ENCODE measurements around the gene DLL4.

DLL4 gene

GRCh38 chr15:40928821-40929659, at the start of gene DLL4:
TSS of gene DLL4 (plus strand) at chr15:40929340. CDS start at chr15:40929669, 329 bp downstream.
- DNase-seq = peak; percentile 86

GRCh38 chr15:40879609-40880008, 49.5 kb upstream of the DLL4 start:
- no peak for DNase-seq

- DNase-seq = no peak
These were observed 47.8 kb upstream of the DLL4 start for GRCh38 chr15:40881351-40881750.

GRCh38 chr15:40886586-40886985, 42.6 kb upstream of the DLL4 start:
- no peak for DNase-seq

DNA sequence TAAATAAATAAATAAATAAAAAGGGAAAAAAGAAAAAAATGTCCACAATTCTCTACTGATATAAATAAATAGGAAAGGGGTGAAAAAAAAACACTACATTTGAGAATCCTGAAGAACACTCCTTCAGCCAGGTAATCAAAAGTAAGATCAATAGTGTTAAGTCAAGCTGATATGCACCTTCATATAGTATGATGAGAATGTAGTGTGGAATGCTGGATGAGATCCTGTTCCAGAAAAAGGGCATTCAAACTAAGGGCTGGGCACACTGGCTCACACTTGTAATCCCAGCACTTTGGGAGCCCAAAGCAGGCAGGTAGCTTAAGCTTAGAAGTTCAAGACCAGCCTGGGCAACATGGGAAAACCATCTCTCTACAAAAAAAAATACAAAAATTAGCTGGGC, 40.0 kb upstream of the DLL4 start:
- DNase-seq = no peak

GRCh38 chr15:40891138-40891537, 38.0 kb upstream of the DLL4 start:
- no peak for DNase-seq

DNA sequence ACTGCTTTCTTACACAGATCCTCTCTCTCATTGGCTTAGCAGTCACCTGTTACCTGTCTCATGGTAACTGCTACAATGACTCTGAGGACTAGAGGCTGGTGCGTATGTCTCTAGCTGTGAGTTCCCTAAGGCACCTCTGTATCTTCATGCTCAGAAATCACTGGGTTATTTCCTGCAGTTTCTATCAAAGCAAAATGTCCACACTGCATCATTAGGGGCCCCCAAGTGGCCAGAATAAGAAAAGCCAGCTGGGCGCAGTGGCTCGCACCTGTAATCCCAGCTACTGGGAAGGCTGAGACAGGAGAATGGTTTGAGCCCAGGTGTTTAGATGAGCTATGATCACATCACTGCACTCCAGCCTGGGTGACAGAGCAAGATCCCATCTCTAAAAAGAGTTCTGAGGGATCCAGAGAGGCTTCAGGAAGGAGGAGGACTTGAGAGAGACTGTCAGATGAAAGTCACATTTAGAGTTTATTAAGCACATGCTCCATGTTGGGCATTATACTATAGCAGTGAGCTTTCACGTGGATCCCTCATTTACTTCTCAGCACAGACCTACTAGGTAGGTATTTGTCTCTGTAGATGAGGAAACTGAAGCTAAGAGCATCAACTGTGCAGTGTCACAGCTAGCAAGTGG, 37.2 kb upstream of the DLL4 start:
- no peak for DNase-seq

DNA sequence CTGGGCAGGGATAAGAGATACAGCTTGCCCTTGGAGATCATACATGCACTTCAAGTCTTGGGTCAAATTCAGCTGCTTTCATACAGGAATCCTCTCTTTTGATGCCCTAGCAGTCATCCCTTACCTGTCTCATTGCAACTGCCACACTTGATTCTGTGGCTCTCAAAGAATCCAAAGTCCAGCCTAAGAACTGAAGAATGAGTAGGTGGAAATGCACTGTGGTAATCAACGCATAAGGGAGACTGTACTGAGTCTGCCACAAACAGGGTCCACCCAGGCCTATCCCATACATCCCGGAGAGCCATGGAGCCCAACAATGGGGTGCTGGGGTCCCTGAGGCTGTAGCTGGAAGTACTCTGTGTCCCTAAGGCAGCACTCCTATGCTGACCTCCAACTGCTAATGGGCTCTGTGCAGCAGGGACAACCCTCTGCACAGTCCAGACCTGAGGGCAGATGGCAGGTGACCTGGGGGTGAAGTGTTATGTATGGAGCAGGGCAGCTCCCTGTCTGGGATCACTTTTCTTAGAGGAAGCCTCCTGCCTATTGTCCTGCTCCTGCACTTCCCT, 36.6 kb upstream of the DLL4 start:
- DNase-seq = no peak

DNA sequence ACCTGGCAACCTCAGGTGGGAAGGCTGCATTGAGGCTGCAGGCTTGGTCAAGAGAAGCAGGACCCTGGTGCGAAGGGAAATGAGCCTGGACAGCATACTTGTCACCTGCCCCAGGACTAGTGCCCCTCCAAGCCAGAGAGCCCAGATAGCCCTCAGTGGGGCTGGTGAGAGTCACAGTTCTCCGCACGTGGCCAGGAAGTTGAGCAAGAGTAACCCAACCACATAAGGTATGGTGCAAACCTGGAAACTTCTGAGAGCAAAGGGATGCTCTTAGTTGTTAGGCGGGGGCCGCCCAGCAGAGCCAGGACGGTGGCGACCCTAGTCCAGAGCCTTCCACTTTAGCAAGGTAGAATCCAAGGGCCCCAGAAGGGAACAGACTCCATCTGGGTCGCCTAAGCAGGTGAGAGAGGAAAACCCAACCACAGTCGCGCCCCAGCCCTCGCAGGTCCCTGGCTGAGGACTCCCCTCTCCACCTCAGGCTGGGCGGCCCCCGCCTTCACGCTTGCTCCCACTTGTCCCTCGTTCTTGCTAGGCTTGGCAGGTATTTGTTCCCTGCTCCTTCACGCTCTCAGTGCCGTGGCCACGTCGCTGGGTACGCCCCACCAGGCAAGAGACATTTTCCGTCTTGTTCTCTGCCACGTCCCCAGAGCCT, 36.0 kb upstream of the DLL4 start:
- DNase-seq = no peak

- peak; percentile 98 for DNase-seq
These were observed 35.1 kb upstream of the DLL4 start, which contains the start of gene VPS18 for GRCh38 chr15:40893733-40894680. TSS of gene VPS18 (plus strand) at chr15:40894450. CDS start at chr15:40894769, 319 bp downstream.

DNA sequence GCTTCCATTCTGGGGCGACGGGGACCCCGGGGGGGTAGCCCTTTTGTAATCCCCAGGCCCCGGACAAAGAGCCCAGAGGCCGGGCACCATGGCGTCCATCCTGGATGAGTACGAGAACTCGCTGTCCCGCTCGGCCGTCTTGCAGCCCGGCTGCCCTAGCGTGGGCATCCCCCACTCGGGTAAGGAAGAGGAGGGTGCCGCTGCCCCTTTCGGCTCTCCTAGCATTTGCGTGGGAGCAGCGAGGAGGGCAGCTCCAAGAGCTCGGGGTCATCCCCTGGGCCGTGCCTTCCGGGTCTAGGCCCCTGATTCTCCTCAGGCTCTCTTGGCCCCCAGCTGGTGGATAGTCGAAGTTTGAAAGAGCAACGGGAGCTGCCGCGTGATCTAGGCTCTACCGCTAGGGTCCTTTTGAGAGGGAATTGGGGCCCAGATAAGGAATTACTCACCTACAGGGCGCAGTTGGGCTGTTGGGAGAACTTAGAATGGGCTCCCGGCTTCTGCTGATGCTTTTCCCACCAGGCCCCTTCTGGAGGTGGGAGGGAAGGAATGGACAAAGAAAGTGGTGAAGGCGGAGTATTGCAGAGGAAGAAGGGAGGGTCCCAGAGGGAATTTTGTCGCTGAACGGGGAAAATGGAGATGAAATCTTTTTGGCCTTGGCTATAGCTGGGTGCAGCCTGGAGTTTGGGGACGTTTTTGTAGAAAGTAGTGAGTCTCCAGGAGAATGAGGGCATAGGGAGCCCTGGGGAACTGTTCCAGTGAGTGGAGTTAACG, 34.3 kb upstream of the DLL4 start:
- peak; percentile 63 for DNase-seq

GRCh38 chr15:40899536-40900207, 29.5 kb upstream of the DLL4 start:
- DNase-seq = no peak

DNA sequence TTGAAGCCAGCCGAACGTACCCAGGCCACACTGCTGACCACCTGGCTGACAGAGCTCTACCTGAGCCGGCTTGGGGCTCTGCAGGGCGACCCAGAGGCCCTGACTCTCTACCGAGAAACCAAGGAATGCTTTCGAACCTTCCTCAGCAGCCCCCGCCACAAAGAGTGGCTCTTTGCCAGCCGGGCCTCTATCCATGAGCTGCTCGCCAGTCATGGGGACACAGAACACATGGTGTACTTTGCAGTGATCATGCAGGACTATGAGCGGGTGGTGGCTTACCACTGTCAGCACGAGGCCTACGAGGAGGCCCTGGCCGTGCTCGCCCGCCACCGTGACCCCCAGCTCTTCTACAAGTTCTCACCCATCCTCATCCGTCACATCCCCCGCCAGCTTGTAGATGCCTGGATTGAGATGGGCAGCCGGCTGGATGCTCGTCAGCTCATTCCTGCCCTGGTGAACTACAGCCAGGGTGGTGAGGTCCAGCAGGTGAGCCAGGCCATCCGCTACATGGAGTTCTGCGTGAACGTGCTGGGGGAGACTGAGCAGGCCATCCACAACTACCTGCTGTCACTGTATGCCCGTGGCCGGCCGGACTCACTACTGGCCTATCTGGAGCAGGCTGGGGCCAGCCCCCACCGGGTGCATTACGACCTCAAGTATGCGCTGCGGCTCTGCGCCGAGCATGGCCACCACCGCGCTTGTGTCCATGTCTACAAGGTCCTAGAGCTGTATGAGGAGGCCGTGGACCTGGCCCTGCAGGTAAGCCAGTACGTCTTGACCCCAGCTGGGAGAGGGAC, 28.7 kb upstream of the DLL4 start:
- DNase-seq = no peak

DNA sequence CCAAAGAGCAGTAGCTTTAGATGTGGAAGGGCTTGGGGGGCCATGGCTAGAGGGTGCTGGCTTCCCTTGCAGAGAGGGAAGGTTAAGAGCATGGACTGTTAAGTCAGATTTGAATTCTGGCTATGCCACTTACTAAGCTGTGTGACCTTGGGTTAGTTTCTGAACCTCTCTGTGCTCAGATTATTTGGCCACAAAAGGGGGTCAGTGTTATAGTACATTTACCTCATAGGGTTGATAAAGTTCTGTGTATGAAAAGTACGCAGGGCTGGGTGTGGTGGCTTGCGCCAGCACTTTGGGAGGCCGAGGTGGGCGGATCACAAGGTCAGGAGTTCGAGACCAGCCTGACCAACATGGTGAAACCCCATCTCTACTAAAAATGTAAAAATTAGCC, 28.1 kb upstream of the DLL4 start:
- DNase-seq = no peak

DNA sequence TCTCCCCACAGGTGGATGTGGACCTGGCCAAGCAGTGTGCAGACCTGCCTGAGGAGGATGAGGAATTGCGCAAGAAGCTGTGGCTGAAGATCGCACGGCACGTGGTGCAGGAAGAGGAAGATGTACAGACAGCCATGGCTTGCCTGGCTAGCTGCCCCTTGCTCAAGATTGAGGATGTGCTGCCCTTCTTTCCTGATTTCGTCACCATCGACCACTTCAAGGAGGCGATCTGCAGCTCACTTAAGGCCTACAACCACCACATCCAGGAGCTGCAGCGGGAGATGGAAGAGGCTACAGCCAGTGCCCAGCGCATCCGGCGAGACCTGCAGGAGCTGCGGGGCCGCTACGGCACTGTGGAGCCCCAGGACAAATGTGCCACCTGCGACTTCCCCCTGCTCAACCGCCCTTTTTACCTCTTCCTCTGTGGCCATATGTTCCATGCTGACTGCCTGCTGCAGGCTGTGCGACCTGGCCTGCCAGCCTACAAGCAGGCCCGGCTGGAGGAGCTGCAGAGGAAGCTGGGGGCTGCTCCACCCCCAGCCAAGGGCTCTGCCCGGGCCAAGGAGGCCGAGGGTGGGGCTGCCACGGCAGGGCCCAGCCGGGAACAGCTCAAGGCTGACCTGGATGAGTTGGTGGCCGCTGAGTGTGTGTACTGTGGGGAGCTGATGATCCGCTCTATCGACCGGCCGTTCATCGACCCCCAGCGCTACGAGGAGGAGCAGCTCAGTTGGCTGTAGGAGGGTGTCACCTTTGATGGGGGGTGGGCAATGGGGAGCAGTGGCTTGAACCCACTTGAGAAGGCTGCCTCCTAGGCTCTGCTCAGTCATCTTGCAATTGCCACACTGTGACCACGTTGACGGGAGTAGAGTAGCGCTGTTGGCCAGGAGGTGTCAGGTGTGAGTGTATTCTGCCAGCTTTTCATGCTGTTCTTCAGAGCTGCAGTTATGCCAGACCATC, 26.3 kb upstream of the DLL4 start:
- no peak for DNase-seq

GRCh38 chr15:40904552-40905201, 24.5 kb upstream of the DLL4 start:
- DNase-seq = no peak

DNA sequence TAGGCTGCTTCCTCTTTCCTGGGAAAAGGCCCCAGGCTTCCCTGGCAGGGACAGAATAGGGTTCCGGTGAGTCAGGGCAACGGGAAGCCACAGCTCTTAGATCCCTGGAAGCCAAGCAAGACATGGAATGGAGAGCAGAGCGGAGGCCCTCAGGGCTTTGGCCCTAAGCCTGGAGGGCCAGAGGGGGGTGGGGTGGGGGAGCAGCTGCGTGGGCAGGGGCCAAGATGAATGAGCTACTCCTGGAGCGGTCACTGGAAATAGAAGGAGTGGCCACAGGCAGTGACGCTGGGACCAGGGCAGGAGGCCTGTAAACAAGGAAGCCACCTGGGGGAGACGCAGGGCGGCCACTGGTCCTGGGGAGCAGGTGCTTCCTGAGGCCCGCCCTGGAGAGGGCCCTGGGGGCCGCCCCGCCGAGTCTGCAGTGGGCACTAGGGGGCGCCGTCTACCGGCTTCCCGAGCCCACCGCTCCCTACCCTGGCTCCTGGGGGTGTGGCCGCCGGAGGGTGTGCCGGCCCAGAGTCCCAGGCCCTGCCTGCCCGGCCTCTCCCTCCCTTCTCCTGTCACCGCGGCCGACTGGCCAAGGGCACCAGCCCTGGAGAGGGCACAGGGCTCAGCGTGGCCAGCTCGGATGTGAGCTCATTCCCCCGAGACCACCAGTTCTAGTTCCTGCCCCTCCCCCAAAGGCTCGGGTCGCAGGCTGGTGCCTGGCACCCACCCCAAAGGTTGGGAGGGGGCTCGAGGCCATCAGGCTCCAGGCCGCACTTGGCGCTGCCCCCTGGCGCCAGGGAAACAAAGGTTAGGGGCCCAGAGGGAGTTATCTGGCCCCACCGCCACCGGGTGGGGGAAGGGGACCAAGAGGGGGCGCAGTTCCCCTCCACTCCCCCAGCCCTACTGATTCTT, 22.8 kb upstream of the DLL4 start:
- DNase-seq = peak; percentile 73

Measured in NCI-H2171 treated with DMSO at 0.1 percent for 48 hours (cell line).